HCT116 (cell line): Measurements from ENCODE around the gene GFPT2. TPM values are rescaled to one million over a fixed set of nuclear protein-coding genes. Genes with fewer than 3 reads are reported as not detected.

Experiments used
- ATAC-seq: fragments of 200-7000 bp; cut with Tn5 transposase; 2 replicates; pipeline ENCODE4 v1.9.1; 2020; ENCODE audit warnings: mild to moderate bottlenecking, moderate library complexity
- BruUV-seq: library from RNA; stranded (reverse); fragments of 400-500 nt; replicated peaks from 2 replicates; lab custom pipeline; 2021; lab: Mats Ljungman, UMichigan
- CTCF ChIA-PET: fragments of 300-600 bp; sonication (Branson Sonifier 250); formaldehyde crosslinking; loops from one replicate; lab custom pipeline; 2021; ENCODE audit warnings: antibody characterized with exemption; lab: Charles Lee
- POLR2A ChIA-PET: fragments of 300-600, 350-600 bp; sonication (Branson Sonifier 250); formaldehyde crosslinking; loops from one replicate; lab custom pipeline; 2021; ENCODE audit warnings: antibody characterized with exemption; lab: Charles Lee
- RAD21 ChIA-PET, 2 experiments: fragments of 300-600 bp; sonication (Branson Sonifier 250); formaldehyde crosslinking; loops; one replicate each; lab custom pipeline; 2023; ENCODE audit warnings: low total read pairs in 2 of 2; ENCODE audit not compliant: uncharacterized antibody in 2 of 2, unreplicated experiment in 2 of 2, low non-redundant PET in 1 of 2; lab: Charles Lee
- DNase-seq: peaks from one replicate; pipeline ENCODE4 v3.0.0-alpha.2; 2010; ENCODE audit warnings: low read depth, low spot score
- H2AFZ ChIP-seq: fragments of 200-600 bp; shearing (Covaris generic), sonication (generic); 2 replicates; pipeline ENCODE4 v1.6.1; 2017; ENCODE audit warnings: low read depth, mixed run types, mixed read lengths, antibody characterized with exemption, low read length; ENCODE audit not compliant: poor library complexity, severe bottlenecking
- H3K27ac ChIP-seq: 2 replicates; pipeline ENCODE4 v1.5.1; 2012; ENCODE audit warnings: low read depth, low read length
- H3K27me3 ChIP-seq: fragments of 200-600 bp; sonication (generic); 2 replicates; pipeline ENCODE4 v1.6.1; 2016; ENCODE audit warnings: mixed run types, low read length, mixed read lengths; ENCODE audit not compliant: insufficient read depth
- H3K36me3 ChIP-seq, 2 experiments: fragments of 200-500 bp in 1 of 2; fragments of 200-600 bp in 1 of 2; sonication (Bioruptor generic) in 1 of 2; sonication (generic) in 1 of 2; 2 replicates each; pipeline versions ENCODE4 v1.5.1 to v1.6.1; 2014 to 2016; ENCODE audit warnings: low read length in 2 of 2, inconsistent platforms in 1 of 2, mixed read lengths in 1 of 2, mixed run types in 1 of 2; ENCODE audit not compliant: insufficient read depth in 2 of 2, control insufficient read depth in 1 of 2
- H3K4me1 ChIP-seq, 2 experiments: fragments of 200-600 bp in 1 of 2; sonication (generic) in 1 of 2; 2 replicates each; pipeline versions ENCODE4 v1.5.1 to v1.6.1; 2012 to 2017; ENCODE audit warnings: low read length in 2 of 2, inconsistent platforms in 1 of 2, mild to moderate bottlenecking in 1 of 2, mixed read lengths in 1 of 2, mixed run types in 1 of 2, moderate library complexity in 1 of 2; ENCODE audit not compliant: insufficient read depth in 2 of 2, control insufficient read depth in 1 of 2
- H3K4me2 ChIP-seq: fragments of 200-600 bp; sonication (generic); 2 replicates; pipeline ENCODE4 v1.6.1; 2017; ENCODE audit warnings: mixed run types, low read length, mixed read lengths
- H3K4me3 ChIP-seq, 2 experiments: fragments of 200-600 bp in 1 of 2; sonication (generic) in 1 of 2; replicated peaks in 1 of 2; 2 replicates each; pipeline ENCODE4 v1.5.1; 2011 to 2016; ENCODE audit warnings: low read length in 2 of 2, control low read depth in 1 of 2, low read depth in 1 of 2, mild to moderate bottlenecking in 1 of 2, mixed read lengths in 1 of 2, mixed run types in 1 of 2
- H3K79me2 ChIP-seq: fragments of 200-600 bp; sonication (generic); 2 replicates; pipeline ENCODE4 v1.6.1; 2017; ENCODE audit warnings: mild to moderate bottlenecking, mixed run types, low read length, moderate library complexity, mixed read lengths; ENCODE audit not compliant: insufficient read depth
- H3K9ac ChIP-seq: fragments of 200-600 bp; sonication (generic); 2 replicates; pipeline ENCODE4 v1.6.1; 2016; ENCODE audit warnings: low read length, mixed read lengths
- H3K9me2 ChIP-seq: fragments of 200-600 bp; sonication (generic), shearing (Covaris generic); 2 replicates; pipeline ENCODE4 v1.6.1; 2017; ENCODE audit warnings: mixed run types, mild to moderate bottlenecking, moderate library complexity; ENCODE audit not compliant: insufficient read depth
- H3K9me3 ChIP-seq, 2 experiments: fragments of 200-500 bp in 1 of 2; fragments of 200-600 bp in 1 of 2; sonication (Bioruptor generic) in 1 of 2; sonication (generic) in 1 of 2; 2 replicates each; pipeline ENCODE4 v1.6.1; 2014 to 2017; ENCODE audit warnings: low read length in 2 of 2, mixed read lengths in 2 of 2, inconsistent platforms in 1 of 2, low read depth in 1 of 2, mild to moderate bottlenecking in 1 of 2, mixed run types in 1 of 2, moderate library complexity in 1 of 2; ENCODE audit not compliant: control insufficient read depth in 1 of 2, insufficient read depth in 1 of 2
- H4K20me1 ChIP-seq: fragments of 200-600 bp; sonication (generic), shearing (Covaris generic); 2 replicates; pipeline ENCODE4 v1.6.1; 2017; ENCODE audit warnings: mixed run types, mild to moderate bottlenecking, moderate library complexity; ENCODE audit not compliant: insufficient read depth
- ATF3 ChIP-seq: IDR thresholded peaks from 2 replicates; pipeline ENCODE4 v1.6.1; 2012
- CBX3 ChIP-seq: IDR thresholded peaks from 2 replicates; pipeline ENCODE4 v1.6.1; 2012; ENCODE audit warnings: low read depth
- EGR1 ChIP-seq: IDR thresholded peaks from 2 replicates; pipeline ENCODE4 v1.6.1; 2012; ENCODE audit warnings: low read depth
- EZH2 ChIP-seq: fragments of 200-600 bp; sonication (generic); IDR thresholded peaks from 2 replicates; pipeline ENCODE4 v1.6.1; 2017; ENCODE audit warnings: antibody characterized with exemption, mixed run types
- EZH2phosphoT487 ChIP-seq: fragments of 200-600 bp; IDR thresholded peaks from 2 replicates; pipeline ENCODE4 v1.6.1; 2018; ENCODE audit warnings: antibody characterized with exemption, borderline replicate concordance
- POLR2A ChIP-seq: IDR thresholded peaks from 2 replicates; pipeline ENCODE4 v1.7.0; 2011; ENCODE audit warnings: borderline replicate concordance; ENCODE audit not compliant: insufficient read depth, insufficient read length; ENCODE audit errors: extremely low read depth
- POLR2AphosphoS5 ChIP-seq: IDR thresholded peaks from 2 replicates; pipeline ENCODE4 v1.6.1; 2011; ENCODE audit warnings: mild to moderate bottlenecking, low read depth, low read length, moderate library complexity
- RAD21 ChIP-seq: IDR thresholded peaks from 2 replicates; pipeline ENCODE4 v1.6.1; 2012; ENCODE audit warnings: low read depth, mild to moderate bottlenecking
- SRF ChIP-seq: IDR thresholded peaks from 2 replicates; pipeline ENCODE4 v1.6.1; 2012; ENCODE audit warnings: low read depth
- TCF7L2 ChIP-seq: IDR thresholded peaks from 2 replicates; pipeline ENCODE4 v1.7.0; 2011; ENCODE audit warnings: borderline replicate concordance, inconsistent platforms; ENCODE audit not compliant: insufficient read depth, insufficient read length; ENCODE audit errors: extremely low read depth
- YY1 ChIP-seq: IDR thresholded peaks from 2 replicates; pipeline ENCODE4 v1.6.1; 2011; ENCODE audit warnings: low read length, low read depth, moderate library complexity, mild to moderate bottlenecking; ENCODE audit not compliant: insufficient replicate concordance; ENCODE audit errors: extremely low read depth
- ZNF274 ChIP-seq: fragments of 200-500 bp; sonication (Bioruptor generic); IDR thresholded peaks from 2 replicates; pipeline ENCODE4 v1.6.1; 2014; ENCODE audit warnings: mild to moderate bottlenecking, low read depth, low read length, inconsistent platforms
- intact Hi-C: fragments of 100-400 bp; cut with micrococcal nuclease; formaldehyde crosslinking; loops from 2 replicates; pipeline ENCODE4 v1.10.0; 2022
- total RNA-seq: library from RNA; stranded (reverse); gene quantifications from one replicate; pipeline ENCODE4 v1.2.1, GENCODE V29; 2021; ENCODE audit not compliant: unreplicated experiment
- TF ChIP-seq, protein P1 (sequence below): IDR thresholded peaks from 2 replicates; pipeline ENCODE4 v1.6.1; 2011; ENCODE audit warnings: mild to moderate bottlenecking, low read length, moderate library complexity; ENCODE audit not compliant: insufficient replicate concordance; ENCODE audit errors: extremely low read depth
- TF ChIP-seq, protein P2 (sequence below): IDR thresholded peaks from 2 replicates; pipeline ENCODE4 v1.6.1; 2012

Gene GFPT2
- total RNA-seq, 1 experiment from 2014 or later: 16.1 TPM

GRCh38 chr5:180366326-180366725, 13.2 kb upstream of the GFPT2 start:
- ATAC-seq (no peak), DNase-seq (no peak)
- Histone ChIP-seq H3K79me2 (no peaks in the 10 kb centered on the region), H3K27ac (no peak overlapping the region), H4K20me1 (no peaks in the 10 kb centered on the region), H3K4me3 (no peak overlapping the region), H3K4me1 (no peaks in the 10 kb centered on the region), H3K4me2 (no peak overlapping the region), H3K9me3 (no peaks in the 10 kb centered on the region), H2AFZ (no peak overlapping the region), H3K27me3 (no peaks in the 10 kb centered on the region), H3K36me3 (no peaks in the 10 kb centered on the region), H3K9ac (no peak overlapping the region), H3K9me2 (no peaks in the 10 kb centered on the region)
- POLR2A ChIA-PET: no interaction called here
- intact Hi-C loops: no loop called here
- no TSS peak for BruUV-seq
- RAD21 ChIA-PET: no interaction called here
- CTCF ChIA-PET: no interaction called here
- no peak for TF ChIP-seq SRF
- no peak for TF ChIP-seq EZH2phosphoT487
- TF ChIP-seq POLR2AphosphoS5: no peak
- TF ChIP-seq, protein P1, sequence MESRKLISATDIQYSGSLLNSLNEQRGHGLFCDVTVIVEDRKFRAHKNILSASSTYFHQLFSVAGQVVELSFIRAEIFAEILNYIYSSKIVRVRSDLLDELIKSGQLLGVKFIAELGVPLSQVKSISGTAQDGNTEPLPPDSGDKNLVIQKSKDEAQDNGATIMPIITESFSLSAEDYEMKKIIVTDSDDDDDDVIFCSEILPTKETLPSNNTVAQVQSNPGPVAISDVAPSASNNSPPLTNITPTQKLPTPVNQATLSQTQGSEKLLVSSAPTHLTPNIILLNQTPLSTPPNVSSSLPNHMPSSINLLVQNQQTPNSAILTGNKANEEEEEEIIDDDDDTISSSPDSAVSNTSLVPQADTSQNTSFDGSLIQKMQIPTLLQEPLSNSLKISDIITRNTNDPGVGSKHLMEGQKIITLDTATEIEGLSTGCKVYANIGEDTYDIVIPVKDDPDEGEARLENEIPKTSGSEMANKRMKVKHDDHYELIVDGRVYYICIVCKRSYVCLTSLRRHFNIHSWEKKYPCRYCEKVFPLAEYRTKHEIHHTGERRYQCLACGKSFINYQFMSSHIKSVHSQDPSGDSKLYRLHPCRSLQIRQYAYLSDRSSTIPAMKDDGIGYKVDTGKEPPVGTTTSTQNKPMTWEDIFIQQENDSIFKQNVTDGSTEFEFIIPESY: no peak
- TF ChIP-seq EGR1: no peak

- H3K27me3 ChIP-seq: no peaks in the 10 kb centered on the region
- ChIA-PET CTCF (no interaction called here), RAD21 (no interaction called here), POLR2A (no interaction called here)
- no peak overlapping the region for H2AFZ ChIP-seq
- H3K4me2 ChIP-seq: no peak overlapping the region
- H3K4me1 ChIP-seq: no peaks in the 10 kb centered on the region
- no peaks in the 10 kb centered on the region for H3K36me3 ChIP-seq
- no peaks in the 10 kb centered on the region for H4K20me1 ChIP-seq
- DNase-seq (no peak), ATAC-seq (no peak)
- no TSS peak for BruUV-seq
- no peak overlapping the region for H3K9ac ChIP-seq
- no peaks in the 10 kb centered on the region for H3K9me2 ChIP-seq
- intact Hi-C loops: no loop called here
- H3K27ac ChIP-seq: no peak overlapping the region
- no peaks in the 10 kb centered on the region for H3K9me3 ChIP-seq
- H3K4me3 ChIP-seq: no peak overlapping the region
- no peaks in the 10 kb centered on the region for H3K79me2 ChIP-seq
- TF ChIP-seq ATF3: no peak
- TF ChIP-seq RAD21: no peak
- no peak for TF ChIP-seq EZH2
- TF ChIP-seq CBX3: no peak
- TF ChIP-seq, protein P2, sequence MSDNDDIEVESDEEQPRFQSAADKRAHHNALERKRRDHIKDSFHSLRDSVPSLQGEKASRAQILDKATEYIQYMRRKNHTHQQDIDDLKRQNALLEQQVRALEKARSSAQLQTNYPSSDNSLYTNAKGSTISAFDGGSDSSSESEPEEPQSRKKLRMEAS: no peak
- no peak for TF ChIP-seq TCF7L2
- TF ChIP-seq ZNF274: no peak
- TF ChIP-seq, protein P1: no peak
- TF ChIP-seq POLR2A: no peak
- no peak for TF ChIP-seq EZH2phosphoT487
- no peak for TF ChIP-seq YY1
Observed at GRCh38 chr5:180365829-180366228, 12.7 kb upstream of the GFPT2 start.
